SK-N-SH treated with all-trans-retinoic acid at 6 μM for 48 hours (cell line): ENCODE measurements around the gene TBATA.

ENCODE experiments used
- ARNTL ChIP-seq: fragments of 450-650 bp; formaldehyde crosslinking; IDR thresholded peaks from 2 replicates; pipeline ENCODE4 v1.5.0; 2020; ENCODE audit warnings: low read depth, mild to moderate bottlenecking, moderate library complexity, borderline replicate concordance
- BACH2 ChIP-seq: fragments of 250-450 bp; sonication (Bioruptor Pico); IDR thresholded peaks from 2 replicates; pipeline ENCODE4 v1.9.0; 2021; ENCODE audit warnings: mild to moderate bottlenecking, borderline replicate concordance
- CSDC2 ChIP-seq: fragments of 250-450 bp; sonication (Bioruptor Pico); IDR thresholded peaks from 2 replicates; pipeline ENCODE4 v1.5.0; 2020; ENCODE audit warnings: mild to moderate bottlenecking, moderate library complexity
- ESRRG ChIP-seq: fragments of 250-450 bp; sonication (Bioruptor Pico); IDR thresholded peaks from 2 replicates; pipeline ENCODE4 v1.6.1; 2021; ENCODE audit warnings: mild to moderate bottlenecking
- PPARA ChIP-seq: fragments of 250-450 bp; sonication (Bioruptor Pico); IDR thresholded peaks from 2 replicates; pipeline ENCODE4 v1.5.0; 2020; ENCODE audit warnings: mild to moderate bottlenecking, borderline replicate concordance
- RARB ChIP-seq: fragments of 250-450 bp; sonication (Bioruptor Pico); IDR thresholded peaks from 2 replicates; pipeline ENCODE4 v1.8.0; 2021; ENCODE audit warnings: mild to moderate bottlenecking, moderate library complexity
- SNAI2 ChIP-seq: fragments of 250-450 bp; sonication (Bioruptor Pico); IDR thresholded peaks from 2 replicates; pipeline ENCODE4 v1.5.0; 2020; ENCODE audit warnings: mild to moderate bottlenecking, moderate library complexity
- ZFP3 ChIP-seq: fragments of 250-450 bp; sonication (Bioruptor Pico); IDR thresholded peaks from 2 replicates; pipeline ENCODE4 v1.5.0; 2020; ENCODE audit warnings: mild to moderate bottlenecking, moderate library complexity
- ZNF8 ChIP-seq: fragments of 450-650 bp; formaldehyde crosslinking; IDR thresholded peaks from 2 replicates; pipeline ENCODE4 v1.5.0; 2020; ENCODE audit warnings: mild to moderate bottlenecking, moderate library complexity
- TF ChIP-seq, protein P1 (sequence below): fragments of 250-450 bp; sonication (Bioruptor Pico); IDR thresholded peaks from 2 replicates; pipeline ENCODE4 v1.8.0; 2020; ENCODE audit warnings: mild to moderate bottlenecking, moderate library complexity, borderline replicate concordance
- TF ChIP-seq, protein P2 (sequence below): fragments of 250-450 bp; sonication (Bioruptor Pico); IDR thresholded peaks from 2 replicates; pipeline ENCODE4 v1.8.0; 2021; ENCODE audit warnings: low read depth, mild to moderate bottlenecking, moderate library complexity, borderline replicate concordance
- TF ChIP-seq, protein P3 (sequence below): fragments of 250-450 bp; sonication (Bioruptor Pico); IDR thresholded peaks from 2 replicates; pipeline ENCODE4 v1.5.1; 2020; ENCODE audit warnings: low read depth, mild to moderate bottlenecking, moderate library complexity
- TF ChIP-seq, protein P4 (sequence below): fragments of 250-450 bp; sonication (Bioruptor Pico); IDR thresholded peaks from 2 replicates; pipeline ENCODE4 v1.5.0; 2020; ENCODE audit warnings: mild to moderate bottlenecking, moderate library complexity
- TF ChIP-seq, protein P5 (sequence below): fragments of 250-450 bp; sonication (Bioruptor Pico); IDR thresholded peaks from 2 replicates; pipeline ENCODE4 v1.5.1; 2021; ENCODE audit warnings: mild to moderate bottlenecking, moderate library complexity

DNA sequence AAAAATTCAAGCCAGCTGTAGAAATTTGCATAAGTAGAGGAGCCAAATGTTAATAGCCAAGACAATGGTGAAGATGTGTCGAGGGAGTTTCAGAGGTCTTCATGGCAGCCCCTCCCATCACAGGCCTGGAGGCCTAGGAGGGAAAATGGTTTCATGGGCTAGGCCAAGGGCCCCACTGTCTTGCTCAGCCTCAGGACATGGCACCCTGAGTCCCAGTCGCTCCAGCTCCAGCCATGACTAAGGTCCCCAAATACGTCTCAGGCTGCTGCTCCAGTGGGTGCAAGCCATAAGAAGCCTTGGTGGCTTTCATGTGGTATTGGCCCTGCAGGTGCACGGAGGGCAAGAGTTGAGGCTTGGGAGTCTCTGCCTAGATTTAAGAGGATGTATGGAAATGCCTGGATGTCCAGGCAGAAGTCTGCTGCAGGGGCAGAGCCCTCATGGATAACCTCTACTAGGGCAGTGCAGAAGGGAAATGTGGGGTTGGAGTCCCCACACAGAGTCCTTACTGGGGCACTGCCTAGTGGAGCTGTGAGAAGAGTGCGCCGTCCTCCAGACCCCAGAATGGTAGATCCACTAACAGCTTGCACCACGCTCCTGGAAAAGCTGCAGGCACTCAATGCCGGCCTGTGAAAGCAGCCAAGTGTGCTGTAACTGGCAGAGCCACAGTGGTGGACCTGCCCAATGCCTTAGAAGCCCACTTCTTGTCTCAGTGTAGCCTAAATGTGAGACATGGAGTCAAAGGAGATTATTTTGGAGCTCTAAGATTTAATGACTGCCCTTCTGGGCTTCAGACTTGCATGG lies 19.2 kb downstream of the TBATA start:
- TF ChIP-seq, protein P1, sequence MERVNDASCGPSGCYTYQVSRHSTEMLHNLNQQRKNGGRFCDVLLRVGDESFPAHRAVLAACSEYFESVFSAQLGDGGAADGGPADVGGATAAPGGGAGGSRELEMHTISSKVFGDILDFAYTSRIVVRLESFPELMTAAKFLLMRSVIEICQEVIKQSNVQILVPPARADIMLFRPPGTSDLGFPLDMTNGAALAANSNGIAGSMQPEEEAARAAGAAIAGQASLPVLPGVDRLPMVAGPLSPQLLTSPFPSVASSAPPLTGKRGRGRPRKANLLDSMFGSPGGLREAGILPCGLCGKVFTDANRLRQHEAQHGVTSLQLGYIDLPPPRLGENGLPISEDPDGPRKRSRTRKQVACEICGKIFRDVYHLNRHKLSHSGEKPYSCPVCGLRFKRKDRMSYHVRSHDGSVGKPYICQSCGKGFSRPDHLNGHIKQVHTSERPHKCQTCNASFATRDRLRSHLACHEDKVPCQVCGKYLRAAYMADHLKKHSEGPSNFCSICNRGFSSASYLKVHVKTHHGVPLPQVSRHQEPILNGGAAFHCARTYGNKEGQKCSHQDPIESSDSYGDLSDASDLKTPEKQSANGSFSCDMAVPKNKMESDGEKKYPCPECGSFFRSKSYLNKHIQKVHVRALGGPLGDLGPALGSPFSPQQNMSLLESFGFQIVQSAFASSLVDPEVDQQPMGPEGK (CRISPR knock-in tag): no peak
- TF ChIP-seq ESRRG (CRISPR knock-in tag) (no peak), BACH2 (CRISPR knock-in tag) (no peak), ARNTL (CRISPR knock-in tag) (no peak), ZNF8 (CRISPR knock-in tag) (no peak), RARB (CRISPR knock-in tag) (no peak), PPARA (CRISPR knock-in tag) (no peak), CSDC2 (CRISPR knock-in tag) (no peak), SNAI2 (CRISPR knock-in tag) (no peak), ZFP3 (no peak)
- TF ChIP-seq, protein P2, sequence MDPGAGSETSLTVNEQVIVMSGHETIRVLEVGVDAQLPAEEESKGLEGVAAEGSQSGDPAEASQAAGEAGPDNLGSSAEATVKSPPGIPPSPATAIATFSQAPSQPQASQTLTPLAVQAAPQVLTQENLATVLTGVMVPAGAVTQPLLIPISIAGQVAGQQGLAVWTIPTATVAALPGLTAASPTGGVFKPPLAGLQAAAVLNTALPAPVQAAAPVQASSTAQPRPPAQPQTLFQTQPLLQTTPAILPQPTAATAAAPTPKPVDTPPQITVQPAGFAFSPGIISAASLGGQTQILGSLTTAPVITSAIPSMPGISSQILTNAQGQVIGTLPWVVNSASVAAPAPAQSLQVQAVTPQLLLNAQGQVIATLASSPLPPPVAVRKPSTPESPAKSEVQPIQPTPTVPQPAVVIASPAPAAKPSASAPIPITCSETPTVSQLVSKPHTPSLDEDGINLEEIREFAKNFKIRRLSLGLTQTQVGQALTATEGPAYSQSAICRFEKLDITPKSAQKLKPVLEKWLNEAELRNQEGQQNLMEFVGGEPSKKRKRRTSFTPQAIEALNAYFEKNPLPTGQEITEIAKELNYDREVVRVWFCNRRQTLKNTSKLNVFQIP (CRISPR knock-in tag): no peak
- TF ChIP-seq, protein P3, sequence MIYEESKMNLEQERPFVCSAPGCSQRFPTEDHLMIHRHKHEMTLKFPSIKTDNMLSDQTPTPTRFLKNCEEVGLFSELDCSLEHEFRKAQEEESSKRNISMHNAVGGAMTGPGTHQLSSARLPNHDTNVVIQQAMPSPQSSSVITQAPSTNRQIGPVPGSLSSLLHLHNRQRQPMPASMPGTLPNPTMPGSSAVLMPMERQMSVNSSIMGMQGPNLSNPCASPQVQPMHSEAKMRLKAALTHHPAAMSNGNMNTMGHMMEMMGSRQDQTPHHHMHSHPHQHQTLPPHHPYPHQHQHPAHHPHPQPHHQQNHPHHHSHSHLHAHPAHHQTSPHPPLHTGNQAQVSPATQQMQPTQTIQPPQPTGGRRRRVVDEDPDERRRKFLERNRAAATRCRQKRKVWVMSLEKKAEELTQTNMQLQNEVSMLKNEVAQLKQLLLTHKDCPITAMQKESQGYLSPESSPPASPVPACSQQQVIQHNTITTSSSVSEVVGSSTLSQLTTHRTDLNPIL: no peak
- TF ChIP-seq, protein P4, sequence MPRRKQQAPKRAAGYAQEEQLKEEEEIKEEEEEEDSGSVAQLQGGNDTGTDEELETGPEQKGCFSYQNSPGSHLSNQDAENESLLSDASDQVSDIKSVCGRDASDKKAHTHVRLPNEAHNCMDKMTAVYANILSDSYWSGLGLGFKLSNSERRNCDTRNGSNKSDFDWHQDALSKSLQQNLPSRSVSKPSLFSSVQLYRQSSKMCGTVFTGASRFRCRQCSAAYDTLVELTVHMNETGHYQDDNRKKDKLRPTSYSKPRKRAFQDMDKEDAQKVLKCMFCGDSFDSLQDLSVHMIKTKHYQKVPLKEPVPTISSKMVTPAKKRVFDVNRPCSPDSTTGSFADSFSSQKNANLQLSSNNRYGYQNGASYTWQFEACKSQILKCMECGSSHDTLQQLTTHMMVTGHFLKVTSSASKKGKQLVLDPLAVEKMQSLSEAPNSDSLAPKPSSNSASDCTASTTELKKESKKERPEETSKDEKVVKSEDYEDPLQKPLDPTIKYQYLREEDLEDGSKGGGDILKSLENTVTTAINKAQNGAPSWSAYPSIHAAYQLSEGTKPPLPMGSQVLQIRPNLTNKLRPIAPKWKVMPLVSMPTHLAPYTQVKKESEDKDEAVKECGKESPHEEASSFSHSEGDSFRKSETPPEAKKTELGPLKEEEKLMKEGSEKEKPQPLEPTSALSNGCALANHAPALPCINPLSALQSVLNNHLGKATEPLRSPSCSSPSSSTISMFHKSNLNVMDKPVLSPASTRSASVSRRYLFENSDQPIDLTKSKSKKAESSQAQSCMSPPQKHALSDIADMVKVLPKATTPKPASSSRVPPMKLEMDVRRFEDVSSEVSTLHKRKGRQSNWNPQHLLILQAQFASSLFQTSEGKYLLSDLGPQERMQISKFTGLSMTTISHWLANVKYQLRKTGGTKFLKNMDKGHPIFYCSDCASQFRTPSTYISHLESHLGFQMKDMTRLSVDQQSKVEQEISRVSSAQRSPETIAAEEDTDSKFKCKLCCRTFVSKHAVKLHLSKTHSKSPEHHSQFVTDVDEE (CRISPR knock-in tag): no peak
- TF ChIP-seq, protein P5, sequence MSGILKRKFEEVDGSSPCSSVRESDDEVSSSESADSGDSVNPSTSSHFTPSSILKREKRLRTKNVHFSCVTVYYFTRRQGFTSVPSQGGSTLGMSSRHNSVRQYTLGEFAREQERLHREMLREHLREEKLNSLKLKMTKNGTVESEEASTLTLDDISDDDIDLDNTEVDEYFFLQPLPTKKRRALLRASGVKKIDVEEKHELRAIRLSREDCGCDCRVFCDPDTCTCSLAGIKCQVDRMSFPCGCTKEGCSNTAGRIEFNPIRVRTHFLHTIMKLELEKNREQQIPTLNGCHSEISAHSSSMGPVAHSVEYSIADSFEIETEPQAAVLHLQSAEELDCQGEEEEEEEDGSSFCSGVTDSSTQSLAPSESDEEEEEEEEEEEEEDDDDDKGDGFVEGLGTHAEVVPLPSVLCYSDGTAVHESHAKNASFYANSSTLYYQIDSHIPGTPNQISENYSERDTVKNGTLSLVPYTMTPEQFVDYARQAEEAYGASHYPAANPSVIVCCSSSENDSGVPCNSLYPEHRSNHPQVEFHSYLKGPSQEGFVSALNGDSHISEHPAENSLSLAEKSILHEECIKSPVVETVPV (CRISPR knock-in tag): no peak
